Cardiac muscle cell (in vitro differentiated cells and primary cell): ENCODE data around the gene KNTC1. TPM values are rescaled to one million over a fixed set of nuclear protein-coding genes. Genes with fewer than 3 reads are reported as not detected.
A peak's percentile ranks its signal among the peaks of the same experiment; 100 is the strongest.
"Not testable (repeated sequence)": the region's sequence is repeated elsewhere in the genome, so short reads cannot be mapped to it uniquely, and the experiment has no call there.

Experiments
- DNase-seq, 2 donors: peaks; one replicate each; pipeline versions ENCODE4 v3.0.0 to v3.0.0-alpha.2; 2010 to 2017; ENCODE audit warnings: low read depth in 1 of 2, low spot score in 1 of 2
- H3K27ac ChIP-seq: fragments of 200-600 bp; sonication (generic); 2 replicates; pipeline ENCODE4 v1.5.1; 2016
- H3K27me3 ChIP-seq: fragments of 200-600 bp; sonication (generic); 2 replicates; pipeline ENCODE4 v1.6.0; 2016; ENCODE audit warnings: control low read depth
- H3K36me3 ChIP-seq: fragments of 200-600 bp; sonication (generic); 2 replicates; pipeline ENCODE4 v1.5.1; 2016; ENCODE audit warnings: control low read depth
- H3K4me1 ChIP-seq: fragments of 200-600 bp; sonication (generic); 2 replicates; pipeline ENCODE4 v1.8.1; 2017; ENCODE audit warnings: low read depth, mild to moderate bottlenecking, mixed run types
- H3K4me3 ChIP-seq: fragments of 200-600 bp; sonication (generic); 2 replicates; pipeline ENCODE4 v1.5.1; 2016; ENCODE audit warnings: mild to moderate bottlenecking
- H3K9me3 ChIP-seq: fragments of 200-600 bp; sonication (generic); 2 replicates; pipeline ENCODE4 v1.5.1; 2017; ENCODE audit warnings: low read depth, mild to moderate bottlenecking, control low read depth
- polyA plus RNA-seq: library from polyadenylated mRNA; unstranded; fragments of >200 nt; fragmentation: Nextera tagmentation; extraction: Ambion mirVana; gene quantifications from 2 replicates; pipeline ENCODE4 v1.2.1, GENCODE V29; 2016
- total RNA-seq: library from RNA; depleted of rRNA; stranded (reverse); fragments of >200 nt; gene quantifications from 2 replicates; pipeline ENCODE4 v1.2.3, GENCODE V29; 2016
- TF ChIP-seq, protein P1 (sequence below): IDR thresholded peaks from 2 replicates; pipeline ENCODE4 v1.5.1; 2012; ENCODE audit warnings: low read depth, mild to moderate bottlenecking, low read length

The KNTC1 gene
- total and polyA plus RNA-seq, 2 experiments from 2014 or later = 18.1 to 24.3 TPM

DNA sequence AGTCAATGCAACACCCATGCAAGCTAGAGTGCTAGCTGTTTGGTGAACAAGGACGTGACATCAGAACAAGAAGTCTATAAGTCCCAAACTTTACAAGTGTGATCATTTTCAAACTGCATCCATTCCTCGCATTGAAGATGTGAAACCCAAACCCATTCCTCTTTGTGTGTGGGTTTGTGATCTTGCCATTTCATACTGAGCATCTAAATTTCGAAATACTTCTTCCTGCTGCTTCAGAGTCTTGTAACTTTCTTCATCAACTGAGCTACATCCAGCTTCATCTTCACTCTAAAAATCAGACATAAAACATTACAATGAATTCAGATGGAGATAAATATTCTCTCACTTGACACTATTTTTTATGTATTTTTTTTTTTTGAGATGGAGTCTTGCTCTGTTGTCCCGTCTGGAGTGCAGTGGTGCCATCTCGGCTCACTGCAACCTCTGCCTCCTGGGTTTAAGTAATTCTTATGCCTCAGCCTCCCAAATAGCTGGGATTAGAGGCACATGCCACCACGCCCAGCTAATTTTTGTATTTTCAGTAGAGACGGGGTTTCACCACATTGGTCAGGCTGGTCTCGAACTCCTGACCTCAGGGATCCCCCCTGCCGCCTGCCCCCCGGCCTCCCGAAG lies 21.5 kb upstream of the KNTC1 start:
- no peaks in the 10 kb centered on the region for H3K9me3 ChIP-seq
- peak in 1 of 2 donors; percentile 32 for DNase-seq
- no peaks in the 10 kb centered on the region for H3K27me3 ChIP-seq
- peaks cover 74% of the 10 kb centered on the region for H3K36me3 ChIP-seq
- TF ChIP-seq, protein P1, sequence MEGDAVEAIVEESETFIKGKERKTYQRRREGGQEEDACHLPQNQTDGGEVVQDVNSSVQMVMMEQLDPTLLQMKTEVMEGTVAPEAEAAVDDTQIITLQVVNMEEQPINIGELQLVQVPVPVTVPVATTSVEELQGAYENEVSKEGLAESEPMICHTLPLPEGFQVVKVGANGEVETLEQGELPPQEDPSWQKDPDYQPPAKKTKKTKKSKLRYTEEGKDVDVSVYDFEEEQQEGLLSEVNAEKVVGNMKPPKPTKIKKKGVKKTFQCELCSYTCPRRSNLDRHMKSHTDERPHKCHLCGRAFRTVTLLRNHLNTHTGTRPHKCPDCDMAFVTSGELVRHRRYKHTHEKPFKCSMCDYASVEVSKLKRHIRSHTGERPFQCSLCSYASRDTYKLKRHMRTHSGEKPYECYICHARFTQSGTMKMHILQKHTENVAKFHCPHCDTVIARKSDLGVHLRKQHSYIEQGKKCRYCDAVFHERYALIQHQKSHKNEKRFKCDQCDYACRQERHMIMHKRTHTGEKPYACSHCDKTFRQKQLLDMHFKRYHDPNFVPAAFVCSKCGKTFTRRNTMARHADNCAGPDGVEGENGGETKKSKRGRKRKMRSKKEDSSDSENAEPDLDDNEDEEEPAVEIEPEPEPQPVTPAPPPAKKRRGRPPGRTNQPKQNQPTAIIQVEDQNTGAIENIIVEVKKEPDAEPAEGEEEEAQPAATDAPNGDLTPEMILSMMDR = no peak
- no peaks in the 10 kb centered on the region for H3K4me1 ChIP-seq
- no peak overlapping the region for H3K4me3 ChIP-seq
- no peak overlapping the region for H3K27ac ChIP-seq

DNA sequence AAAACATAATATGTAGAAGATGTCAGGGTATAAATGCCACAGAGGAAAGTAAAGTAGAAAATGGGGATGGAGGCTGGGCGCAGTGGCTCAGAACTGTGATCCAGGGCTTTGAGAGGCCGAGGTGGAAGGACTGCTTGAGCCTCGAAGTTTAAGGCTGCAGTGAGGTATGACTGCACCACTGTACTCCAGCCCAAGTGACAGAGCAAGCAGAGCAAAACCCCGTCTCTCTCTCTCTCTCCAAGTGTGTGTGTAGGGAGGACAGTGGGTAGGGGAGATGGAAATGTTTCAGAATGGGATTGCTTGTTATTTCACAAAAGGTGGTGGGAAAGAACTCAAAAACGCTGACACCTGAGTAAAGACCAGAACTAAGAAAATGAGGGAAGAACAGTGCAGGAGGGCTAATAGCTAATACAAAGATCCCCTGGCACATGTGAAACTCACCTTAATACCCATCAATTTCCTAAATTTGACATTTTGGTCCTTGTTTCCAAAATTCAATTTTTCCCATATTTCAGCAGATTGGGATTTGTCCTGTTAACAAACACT lies 20.6 kb upstream of the KNTC1 start:
- DNase-seq = no peak
- TF ChIP-seq, protein P1 = no peak
- Histone ChIP-seq H3K27me3 (no peaks in the 10 kb centered on the region), H3K4me3 (no peak overlapping the region), H3K36me3 (peaks cover 84% of the 10 kb centered on the region), H3K27ac (no peak overlapping the region), H3K9me3 (no peaks in the 10 kb centered on the region), H3K4me1 (no peaks in the 10 kb centered on the region)

DNA sequence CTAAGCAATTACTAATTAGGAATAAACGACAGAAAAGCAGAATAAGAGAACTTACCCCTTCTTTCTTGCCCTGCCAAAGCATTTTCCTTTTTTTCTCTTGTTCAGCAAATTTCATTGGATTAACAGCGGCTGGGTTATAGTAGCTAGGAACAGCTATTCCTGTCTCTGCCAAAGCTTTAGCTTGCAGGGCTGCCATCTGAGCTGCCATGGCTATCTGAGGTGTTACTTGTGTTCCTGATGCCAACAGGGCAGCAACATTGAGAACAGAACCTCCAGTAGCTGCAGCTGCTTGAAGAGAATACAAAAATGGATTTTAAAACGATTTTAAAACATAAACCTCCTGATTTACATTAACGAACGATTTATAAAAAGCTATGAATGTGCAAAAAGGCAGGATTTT lies 18.9 kb upstream of the KNTC1 start:
- no peak overlapping the region for H3K4me3 ChIP-seq
- no peaks in the 10 kb centered on the region for H3K27me3 ChIP-seq
- TF ChIP-seq, protein P1 = no peak
- H3K9me3 ChIP-seq = no peaks in the 10 kb centered on the region
- H3K4me1 ChIP-seq = no peaks in the 10 kb centered on the region
- no peak for DNase-seq
- H3K36me3 ChIP-seq = peaks cover 97% of the 10 kb centered on the region
- no peak overlapping the region for H3K27ac ChIP-seq

DNA sequence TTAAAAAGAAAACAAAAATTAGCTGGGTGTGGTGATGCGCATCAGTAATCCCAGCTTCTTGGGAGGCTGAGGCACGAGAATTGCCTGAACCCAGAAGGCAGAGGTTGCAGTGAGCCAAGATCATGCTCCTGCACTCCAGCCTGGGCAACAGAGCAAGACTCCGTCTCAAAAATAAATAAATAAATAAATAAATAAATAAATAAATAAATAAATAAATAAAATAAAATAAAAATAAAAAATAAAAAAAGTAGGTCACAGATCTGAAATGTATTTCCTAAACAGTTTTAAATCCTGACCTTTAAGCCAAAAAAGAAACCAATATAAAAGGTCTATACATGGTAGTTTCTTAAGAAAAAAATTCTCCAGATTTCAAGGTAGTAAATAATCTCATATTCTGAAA lies 14.0 kb upstream of the KNTC1 start:
- H3K27ac ChIP-seq, H3K9me3 ChIP-seq, DNase-seq, H3K4me3 ChIP-seq, H3K4me1 ChIP-seq, H3K27me3 ChIP-seq: not testable (repeated sequence)
- H3K36me3 ChIP-seq = peaks cover 94% of the 10 kb centered on the region

DNA sequence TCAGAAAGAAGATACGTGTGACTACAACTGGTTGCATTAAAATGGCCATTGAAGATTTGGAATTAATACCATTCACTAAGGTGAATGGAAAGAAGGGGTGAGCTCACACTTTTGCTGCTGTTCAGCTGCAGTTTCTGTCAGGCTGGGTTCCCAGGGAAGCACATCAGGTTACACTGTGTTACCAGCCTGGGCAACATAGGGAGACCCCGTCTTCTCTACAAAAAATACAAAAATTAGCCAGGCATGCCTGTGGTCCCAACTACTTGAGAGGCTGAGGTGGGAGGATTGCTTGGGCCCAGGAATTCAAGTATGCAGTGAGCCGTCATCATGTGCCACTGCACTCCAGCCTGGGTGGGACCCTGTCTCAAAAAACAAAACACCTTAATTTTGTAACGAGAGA lies 13.4 kb upstream of the KNTC1 start:
- TF ChIP-seq, protein P1 = no peak
- Histone ChIP-seq H3K36me3 (peaks cover 94% of the 10 kb centered on the region), H3K9me3 (no peaks in the 10 kb centered on the region), H3K27me3 (no peaks in the 10 kb centered on the region), H3K4me3 (no peak overlapping the region), H3K27ac (no peak overlapping the region), H3K4me1 (no peaks in the 10 kb centered on the region)
- DNase-seq = no peak

DNA sequence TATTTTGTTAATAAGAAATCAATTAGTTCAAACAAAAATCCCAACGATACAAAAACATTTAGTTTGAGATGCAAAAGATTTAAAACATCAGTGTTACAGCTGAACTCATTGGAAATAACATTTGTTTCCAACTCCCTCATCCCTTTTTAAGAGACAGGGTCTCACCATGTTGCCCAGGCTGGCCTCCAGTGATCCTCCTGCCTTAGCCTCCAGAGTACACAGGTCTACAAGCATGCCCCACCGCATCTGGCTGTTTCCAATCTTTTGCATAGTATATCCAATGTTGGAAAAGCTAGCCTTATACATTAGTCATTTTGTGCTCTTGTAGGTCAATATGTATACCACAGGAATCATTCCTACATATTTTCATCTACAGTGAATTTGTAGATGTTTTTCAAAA lies 11.8 kb upstream of the KNTC1 start:
- no peak overlapping the region for H3K27ac ChIP-seq
- no peak overlapping the region for H3K4me3 ChIP-seq
- TF ChIP-seq, protein P1 = no peak
- H3K9me3 ChIP-seq = no peaks in the 10 kb centered on the region
- H3K27me3 ChIP-seq = no peaks in the 10 kb centered on the region
- peaks cover 94% of the 10 kb centered on the region for H3K36me3 ChIP-seq
- no peaks in the 10 kb centered on the region for H3K4me1 ChIP-seq
- no peak for DNase-seq
